ENCODE results near the gene SLC9A2. TPM values are rescaled to one million over a fixed set of nuclear protein-coding genes. Genes with fewer than 3 reads are reported as not detected.

Gene SLC9A2
- total RNA-seq, 1 donor from 2014 or later = not detected

GRCh38 chr2:102615620-102616436 lies 3.5 kb upstream of the SLC9A2 start:
- intact Hi-C loops (cut with micrococcal nuclease) = loop anchor here (1.0 to 10.0 kb wide), 3 partner anchors 87 to 143 kb away; partner anchors contain the start of gene SLC9A4

- intact Hi-C loops (cut with micrococcal nuclease) = loop anchor here (10.0 kb wide), 1 partner anchor 94 kb away; no protein-coding TSS in a partner anchor
These were observed 620 bp upstream of the SLC9A2 start for GRCh38 chr2:102618452-102619413.

- intact Hi-C loops (cut with micrococcal nuclease) = no loop called here
These were observed 979 bp downstream of the SLC9A2 start for GRCh38 chr2:102620332-102620731.

- intact Hi-C loops (cut with micrococcal nuclease) = no loop called here
These were observed 2.3 kb downstream of the SLC9A2 start for GRCh38 chr2:102621630-102622029.

- intact Hi-C loops (cut with micrococcal nuclease) = no loop called here
These were observed 3.3 kb downstream of the SLC9A2 start for GRCh38 chr2:102622646-102623045.

GRCh38 chr2:102630458-102630857 lies 11.1 kb downstream of the SLC9A2 start:
- intact Hi-C loops (cut with micrococcal nuclease) = no loop called here

GRCh38 chr2:102632380-102633175 lies 13.2 kb downstream of the SLC9A2 start:
- intact Hi-C loops (cut with micrococcal nuclease) = no loop called here

GRCh38 chr2:102634831-102635241 lies 15.5 kb downstream of the SLC9A2 start:
- intact Hi-C loops (cut with micrococcal nuclease) = no loop called here

- intact Hi-C loops (cut with micrococcal nuclease) = no loop called here
These were observed 16.0 kb downstream of the SLC9A2 start for GRCh38 chr2:102635317-102635716.

- intact Hi-C loops (cut with micrococcal nuclease) = no loop called here
These were observed 17.0 kb downstream of the SLC9A2 start for GRCh38 chr2:102636283-102636907.

- intact Hi-C loops (cut with micrococcal nuclease) = no loop called here
These were observed 18.0 kb downstream of the SLC9A2 start for GRCh38 chr2:102637358-102637757.

- intact Hi-C loops (cut with micrococcal nuclease) = no loop called here
These were observed 20.1 kb downstream of the SLC9A2 start for GRCh38 chr2:102639429-102639828.

GRCh38 chr2:102652126-102652525 lies 32.8 kb downstream of the SLC9A2 start:
- intact Hi-C loops (cut with micrococcal nuclease) = no loop called here

- intact Hi-C loops (cut with micrococcal nuclease) = no loop called here
These were observed 38.4 kb downstream of the SLC9A2 start for GRCh38 chr2:102657770-102658169.

- intact Hi-C loops (cut with micrococcal nuclease) = no loop called here
These were observed 40.7 kb downstream of the SLC9A2 start for GRCh38 chr2:102660070-102660469.

GRCh38 chr2:102660574-102660973 lies 41.2 kb downstream of the SLC9A2 start:
- intact Hi-C loops (cut with micrococcal nuclease) = no loop called here

- intact Hi-C loops (cut with micrococcal nuclease) = no loop called here
These were observed 42.5 kb downstream of the SLC9A2 start for GRCh38 chr2:102661846-102662245.

GRCh38 chr2:102662833-102663232 lies 43.5 kb downstream of the SLC9A2 start:
- intact Hi-C loops (cut with micrococcal nuclease) = no loop called here

GRCh38 chr2:102663381-102663780 lies 44.0 kb downstream of the SLC9A2 start:
- intact Hi-C loops (cut with micrococcal nuclease) = no loop called here

- intact Hi-C loops (cut with micrococcal nuclease) = no loop called here
These were observed 45.1 kb downstream of the SLC9A2 start for GRCh38 chr2:102664471-102664909.

- intact Hi-C loops (cut with micrococcal nuclease) = no loop called here
These were observed 47.7 kb downstream of the SLC9A2 start for GRCh38 chr2:102667072-102667471.

Measured in T-helper 2 cell treated with Interferon-gamma antibody and Interleukin-4, amounts not matched to agents 100 ng/mL and 5 ng/mL, for 36 hours (primary cell).